Testis (tissue), 2 donors: Measurements from ENCODE around the gene TEKTIP1.

Experiments
- CTCF ChIP-seq, 3 experiments: fragments of 450-650 bp in 2 of 3; fragments of 200-600 bp in 1 of 3; sonication (generic) in 1 of 3; IDR thresholded peaks; one replicate each; pipeline ENCODE4 v1.5.1; 2016 to 2019; ENCODE audit warnings: antibody characterized with exemption in 3 of 3, mild to moderate bottlenecking in 2 of 3, moderate library complexity in 1 of 3
- POLR2A ChIP-seq: fragments of 450-650 bp; IDR thresholded peaks from one replicate; pipeline ENCODE4 v1.6.1; 2017; ENCODE audit warnings: antibody characterized with exemption, mild to moderate bottlenecking, moderate library complexity

DNA sequence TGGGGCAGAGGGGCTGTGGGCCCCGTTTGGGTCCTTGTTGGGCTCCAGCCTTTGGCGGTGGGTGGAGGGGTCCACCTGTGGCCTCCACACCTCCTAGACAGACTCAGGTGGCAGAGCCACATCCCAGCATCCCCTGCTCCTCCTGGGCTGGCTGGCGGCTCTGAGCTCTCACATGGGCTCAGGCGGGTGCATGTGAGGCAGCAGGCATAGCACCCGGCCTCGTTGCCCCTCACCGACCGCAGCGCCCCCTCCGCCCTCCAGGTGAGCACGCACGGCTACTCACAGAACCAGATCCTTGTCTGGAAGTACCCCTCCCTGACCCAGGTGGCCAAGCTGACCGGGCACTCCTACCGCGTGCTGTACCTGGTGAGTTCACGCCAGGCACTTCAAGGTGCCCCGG is 5.9 kb upstream of the TEKTIP1 start:
- TF ChIP-seq CTCF (IDR thresholded peaks at IDR 0.05) (no peak), POLR2A (no peak)
